Measurements from ENCODE around the gene MT1X.

DNA sequence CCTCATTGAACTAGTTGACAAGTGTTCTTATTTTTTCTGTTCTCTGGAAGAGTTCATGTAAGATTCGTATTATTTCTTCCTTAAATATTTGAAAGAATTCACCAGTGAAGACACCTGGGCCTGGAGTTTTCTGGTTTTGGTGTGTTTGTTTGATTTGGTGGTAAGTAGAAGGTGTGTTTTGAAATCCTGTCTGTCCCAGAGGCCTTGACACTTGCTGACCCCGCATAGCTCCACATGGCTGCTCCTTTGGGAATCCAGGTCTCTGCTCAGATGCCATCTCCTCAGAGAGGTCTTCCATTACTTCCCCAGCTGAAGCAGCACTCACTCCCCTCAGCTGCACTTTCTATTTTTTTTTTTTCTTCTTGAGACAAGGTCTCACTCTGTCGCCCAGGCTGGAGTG is 41.9 kb downstream of the MT1X start:
- TF ChIP-seq, protein P1, sequence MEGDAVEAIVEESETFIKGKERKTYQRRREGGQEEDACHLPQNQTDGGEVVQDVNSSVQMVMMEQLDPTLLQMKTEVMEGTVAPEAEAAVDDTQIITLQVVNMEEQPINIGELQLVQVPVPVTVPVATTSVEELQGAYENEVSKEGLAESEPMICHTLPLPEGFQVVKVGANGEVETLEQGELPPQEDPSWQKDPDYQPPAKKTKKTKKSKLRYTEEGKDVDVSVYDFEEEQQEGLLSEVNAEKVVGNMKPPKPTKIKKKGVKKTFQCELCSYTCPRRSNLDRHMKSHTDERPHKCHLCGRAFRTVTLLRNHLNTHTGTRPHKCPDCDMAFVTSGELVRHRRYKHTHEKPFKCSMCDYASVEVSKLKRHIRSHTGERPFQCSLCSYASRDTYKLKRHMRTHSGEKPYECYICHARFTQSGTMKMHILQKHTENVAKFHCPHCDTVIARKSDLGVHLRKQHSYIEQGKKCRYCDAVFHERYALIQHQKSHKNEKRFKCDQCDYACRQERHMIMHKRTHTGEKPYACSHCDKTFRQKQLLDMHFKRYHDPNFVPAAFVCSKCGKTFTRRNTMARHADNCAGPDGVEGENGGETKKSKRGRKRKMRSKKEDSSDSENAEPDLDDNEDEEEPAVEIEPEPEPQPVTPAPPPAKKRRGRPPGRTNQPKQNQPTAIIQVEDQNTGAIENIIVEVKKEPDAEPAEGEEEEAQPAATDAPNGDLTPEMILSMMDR (IDR thresholded peaks at IDR 0.05; ENCODE audit: poor library complexity): no peak
- TF ChIP-seq EZH2 (IDR thresholded peaks at IDR 0.05; ENCODE audit: borderline replicate concordance): no peak

All from hepatocyte (in vitro differentiated cells).